Measurements from ENCODE around the gene PRKCSH. TPM values are rescaled to one million over a fixed set of nuclear protein-coding genes. Genes with fewer than 3 reads are reported as not detected.
"Not testable (repeated sequence)": the region's sequence is repeated elsewhere in the genome, so short reads cannot be mapped to it uniquely, and the experiment has no call there.

Gene PRKCSH
- total RNA-seq, 4 donors from 2014 or later: 64.1 to 107 (median 99.1) TPM

GRCh38 chr19:11451327-11451870 is 16.0 kb downstream of the PRKCSH start:
- H3K4me1 ChIP-seq: peaks cover 0 to 9% (median 3%) of the 10 kb centered on the region in 3 donors
- TF ChIP-seq CTCF (IDR thresholded peaks at IDR 0.05) (no peak), POLR2A (IDR thresholded peaks at IDR 0.05) (no peak)
- peaks cover 25 to 47% (median 31%) of the 10 kb centered on the region in 3 donors for H3K36me3 ChIP-seq
- no peak overlapping the region for H3K27ac ChIP-seq
- H3K4me3 ChIP-seq: peak overlapping the region in 1 of 4 donors; percentile 2
- no peak for DNase-seq
- no peaks in the 10 kb centered on the region for H3K9me3 ChIP-seq
- 27 to 50% methylated on average over 6 to 8 of the region's 13 CpGs for WGBS, 2 donors
- peaks cover 0 to 12% (median 0%) of the 10 kb centered on the region in 4 donors for H3K27me3 ChIP-seq
- intact Hi-C loops (cut with DNase I): no loop called here

GRCh38 chr19:11451871-11452619 is 16.6 kb downstream of the PRKCSH start:
- Histone ChIP-seq H3K9me3 (no peaks in the 10 kb centered on the region), H3K27ac (no peak overlapping the region), H3K36me3 (peaks cover 22 to 41% (median 25%) of the 10 kb centered on the region in 3 donors), H3K27me3 (peaks cover 0 to 12% (median 0%) of the 10 kb centered on the region in 4 donors), H3K4me1 (peaks cover 0 to 9% (median 3%) of the 10 kb centered on the region in 3 donors), H3K4me3 (peak overlapping the region in 1 of 4 donors; percentile 2)
- no peak for DNase-seq
- TF ChIP-seq CTCF (IDR thresholded peaks at IDR 0.05) (no peak), POLR2A (IDR thresholded peaks at IDR 0.05) (no peak)
- intact Hi-C loops (cut with DNase I): no loop called here
- WGBS, 2 donors: 36 to 46% methylated on average over 19 to 20 of the region's 25 CpGs

- peaks cover 0 to 14% (median 0%) of the 10 kb centered on the region in 4 donors for H3K27me3 ChIP-seq
- H3K9me3 ChIP-seq: no peaks in the 10 kb centered on the region
- H3K27ac ChIP-seq: no peak overlapping the region
- WGBS, 2 donors: 63 to 84% methylated on average over 9 to 20 of the region's 33 CpGs
- H3K4me1 ChIP-seq: peaks cover 0 to 9% (median 3%) of the 10 kb centered on the region in 3 donors
- no peak for DNase-seq
- no peak for TF ChIP-seq CTCF (IDR thresholded peaks at IDR 0.05)
- no peak for TF ChIP-seq POLR2A (IDR thresholded peaks at IDR 0.05)
- H3K36me3 ChIP-seq: peaks cover 14 to 33% (median 18%) of the 10 kb centered on the region in 3 donors
- H3K4me3 ChIP-seq: no peak overlapping the region
- intact Hi-C loops (cut with DNase I): no loop called here
Measured at GRCh38 chr19:11452620-11453310, 17.3 kb downstream of the PRKCSH start.

- 47 to 53% methylated on average over 21 of the region's 27 CpGs for WGBS, 2 donors
- H3K36me3 ChIP-seq: peaks cover 6 to 24% (median 10%) of the 10 kb centered on the region in 3 donors
- intact Hi-C loops (cut with DNase I): no loop called here
- no peak overlapping the region for H3K27ac ChIP-seq
- TF ChIP-seq POLR2A (IDR thresholded peaks at IDR 0.05): no peak
- peak in 1 of 6 experiments; percentile 14 for TF ChIP-seq CTCF (IDR thresholded peaks at IDR 0.05)
- H3K27me3 ChIP-seq: peaks cover 0 to 23% (median 0%) of the 10 kb centered on the region in 4 donors
- H3K4me3 ChIP-seq: no peak overlapping the region
- no peaks in the 10 kb centered on the region for H3K9me3 ChIP-seq
- no peak for DNase-seq
- H3K4me1 ChIP-seq: peaks cover 0 to 9% (median 3%) of the 10 kb centered on the region in 3 donors
Measured at GRCh38 chr19:11453468-11454341, 18.3 kb downstream of the PRKCSH start.

- 70 to 79% methylated on average over 8 to 9 of the region's 9 CpGs for WGBS, 2 donors
- intact Hi-C loops (cut with DNase I): not testable (repeated sequence)
Measured at GRCh38 chr19:11455233-11455554, 19.8 kb downstream of the PRKCSH start.

More at GRCh38 chr19:11455233-11455554, 19.8 kb downstream of the PRKCSH start:
- H3K27me3 ChIP-seq: peaks cover 0 to 30% (median 0%) of the 10 kb centered on the region in 4 donors
- not testable (repeated sequence) for H3K4me3 ChIP-seq, H3K27ac ChIP-seq, H3K36me3 ChIP-seq, H3K9me3 ChIP-seq, H3K4me1 ChIP-seq, DNase-seq

All from esophagus squamous epithelium (tissue), 5 donors.